HG03175 (cell line): Measurements from ENCODE around the gene RNF157.
"Not testable (repeated sequence)": the region's sequence is repeated elsewhere in the genome, so short reads cannot be mapped to it uniquely, and the experiment has no call there.

Experiments used
- ATAC-seq: cut with Tn5 transposase; IDR thresholded peaks from one replicate; pipeline ENCODE4 v1.9.1; 2021; ENCODE audit warnings: mild to moderate bottlenecking, moderate library complexity; ENCODE audit not compliant: unreplicated experiment

Gene RNF157

DNA sequence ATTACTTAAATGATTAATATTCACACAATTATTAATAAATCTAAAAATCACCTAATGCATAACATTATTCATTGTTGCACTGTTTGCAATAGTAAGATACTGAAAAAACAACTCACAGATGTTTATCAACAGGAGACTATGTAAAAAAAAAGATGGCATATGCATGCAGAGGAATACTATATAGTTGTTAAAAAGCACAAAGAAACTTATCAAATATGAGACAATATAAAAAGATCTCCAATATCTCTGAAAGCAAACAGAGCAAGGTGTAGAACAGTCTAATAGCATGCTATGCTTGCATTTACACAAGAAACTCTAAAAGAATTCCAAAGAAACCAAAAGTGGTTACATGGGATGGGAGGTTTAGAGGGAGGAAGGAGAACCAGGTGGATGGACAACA, 3.7 kb downstream of the RNF157 start:
- no peak for ATAC-seq

DNA sequence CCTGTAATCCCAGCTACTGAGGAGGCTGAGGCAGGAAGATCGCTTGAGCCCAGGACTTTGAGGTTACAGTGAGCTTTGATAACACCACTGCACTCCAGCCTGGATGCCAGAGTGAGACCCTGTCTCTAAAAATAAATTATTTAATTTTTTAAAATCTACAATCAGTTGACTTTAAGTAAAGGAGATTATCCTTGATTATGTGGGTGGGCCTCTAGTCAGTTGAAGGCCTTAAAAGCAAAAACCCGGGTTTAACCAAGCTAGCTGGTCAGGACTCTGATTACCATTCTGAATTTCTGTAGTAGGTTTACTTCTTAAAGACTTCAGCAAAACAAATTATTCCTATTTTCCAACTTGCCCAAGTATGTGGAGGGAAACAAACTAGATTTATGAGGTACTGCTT, 4.4 kb downstream of the RNF157 start:
- no peak for ATAC-seq

GRCh38 chr17:76234354-76234679, 6.0 kb downstream of the RNF157 start:
- no peak for ATAC-seq

- no peak for ATAC-seq
Observed at GRCh38 chr17:76233588-76234353, 6.5 kb downstream of the RNF157 start.

DNA sequence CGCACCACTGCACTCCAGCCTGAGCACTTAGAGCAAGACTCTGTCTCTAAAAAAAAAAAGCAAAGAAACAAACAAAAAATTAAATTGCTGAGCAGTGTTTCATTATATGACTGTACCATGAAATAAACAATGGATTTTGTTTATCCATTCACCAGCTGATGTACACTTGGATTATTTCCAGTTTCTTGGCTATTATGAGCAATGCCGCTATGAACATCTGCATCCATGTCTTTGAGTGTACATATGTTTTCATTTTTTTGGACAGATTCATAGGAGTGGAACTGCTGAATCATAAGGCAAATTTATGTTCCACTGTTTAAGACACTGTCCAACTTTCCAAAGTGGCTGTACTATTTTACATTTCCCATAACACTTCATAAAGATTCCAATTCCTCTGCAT, 8.0 kb downstream of the RNF157 start:
- no peak for ATAC-seq

- ATAC-seq, result not testable (repeated sequence)
Observed at GRCh38 chr17:76226749-76227148, 13.5 kb downstream of the RNF157 start.

DNA sequence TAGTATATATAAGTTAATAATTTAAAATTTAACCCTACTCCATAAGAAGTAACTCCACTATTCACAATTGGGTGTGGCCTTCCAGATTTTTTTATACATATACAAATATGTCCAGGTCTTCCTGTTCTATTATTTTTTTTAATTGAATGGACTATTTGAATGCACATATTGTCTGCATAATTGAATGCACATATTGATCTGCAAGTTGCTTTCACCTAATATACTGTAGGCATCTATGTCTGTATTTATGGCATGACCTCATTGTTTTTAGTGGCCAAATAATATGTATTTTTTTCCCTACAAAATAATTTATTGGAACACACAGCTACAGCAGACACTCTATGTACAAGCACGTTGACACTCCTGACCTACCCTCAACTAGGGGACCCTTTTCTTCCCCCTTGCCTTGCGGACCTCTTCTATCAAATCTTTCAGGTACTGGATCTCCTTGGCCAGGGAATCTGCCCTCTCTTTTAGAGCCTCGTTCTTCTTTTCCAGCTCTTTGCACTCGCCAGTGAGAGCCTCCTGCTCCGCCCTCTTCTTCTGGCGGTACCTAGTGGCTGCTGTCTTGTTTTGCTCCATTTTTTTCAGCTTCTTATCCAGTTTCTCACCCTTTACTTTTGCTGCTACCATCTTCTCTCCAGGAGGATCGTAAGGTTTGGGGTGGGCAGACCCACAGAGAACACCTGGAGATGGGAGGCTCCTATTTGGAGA, 14.8 kb downstream of the RNF157 start:
- not testable (repeated sequence) for ATAC-seq

GRCh38 chr17:76223802-76224201, 16.5 kb downstream of the RNF157 start:
- no peak for ATAC-seq

GRCh38 chr17:76219670-76220383, 20.5 kb downstream of the RNF157 start:
- no peak for ATAC-seq

- no peak for ATAC-seq
Observed at GRCh38 chr17:76217081-76217480, 23.2 kb downstream of the RNF157 start.

DNA sequence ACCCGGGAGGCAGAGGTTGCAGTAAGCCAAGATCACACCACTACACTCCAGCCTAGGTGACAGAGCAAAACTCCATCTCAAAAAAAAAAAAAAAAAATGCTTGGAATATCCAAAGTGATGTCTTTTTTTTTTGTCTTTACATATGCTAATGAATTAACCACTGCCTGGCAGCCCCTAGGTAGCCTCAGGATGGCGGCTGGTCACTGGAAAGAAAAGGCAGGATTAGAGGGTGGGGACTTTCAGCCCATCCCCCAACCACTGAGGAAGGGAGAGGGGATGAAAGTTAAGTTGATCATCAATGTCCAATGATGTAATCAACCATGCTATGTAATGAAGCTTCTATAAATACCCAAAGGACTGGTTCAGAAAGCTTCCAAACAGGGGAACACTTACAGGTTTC, 26.8 kb downstream of the RNF157 start:
- ATAC-seq, result no peak

- ATAC-seq, result no peak
Observed at GRCh38 chr17:76208120-76208519, 32.2 kb downstream of the RNF157 start.

DNA sequence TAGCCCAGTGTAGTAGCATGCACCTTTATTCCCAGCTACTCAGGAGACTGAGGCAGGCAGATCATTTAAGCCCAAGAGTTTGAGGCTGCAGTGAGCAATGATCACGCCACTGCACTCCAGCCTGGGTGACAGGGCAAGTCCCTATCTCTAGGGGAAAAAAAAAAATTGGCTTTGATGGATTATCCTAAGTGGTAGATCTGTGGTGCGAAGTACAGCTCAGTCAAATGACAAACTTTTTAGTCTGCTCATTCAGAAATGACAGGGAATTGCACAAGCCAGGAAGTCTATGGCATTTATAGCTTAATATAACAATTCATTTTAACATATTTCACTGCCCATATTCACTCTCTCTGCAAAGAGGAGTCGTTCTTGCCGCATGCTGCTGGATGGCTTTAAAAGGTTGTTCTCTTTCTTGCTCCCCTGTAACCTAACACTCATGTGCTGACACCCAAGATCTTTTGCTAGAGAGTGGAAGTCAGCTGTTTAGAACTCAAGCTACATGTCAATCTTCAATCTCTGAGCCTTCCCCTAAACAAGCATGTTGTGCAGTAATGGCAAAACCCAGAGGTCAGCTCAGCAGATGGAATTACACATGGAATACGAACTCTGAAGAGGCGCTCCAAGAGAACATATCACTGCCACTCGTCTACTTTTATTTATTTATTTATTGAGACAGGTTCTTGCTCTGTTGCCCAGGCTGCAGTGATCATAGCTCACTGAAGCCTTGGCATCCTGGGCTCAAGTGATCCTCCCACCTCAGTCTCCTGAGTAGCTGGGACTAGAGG, 32.8 kb downstream of the RNF157 start:
- no peak for ATAC-seq

- not testable (repeated sequence) for ATAC-seq
Observed at GRCh38 chr17:76205542-76206144, 34.6 kb downstream of the RNF157 start.

DNA sequence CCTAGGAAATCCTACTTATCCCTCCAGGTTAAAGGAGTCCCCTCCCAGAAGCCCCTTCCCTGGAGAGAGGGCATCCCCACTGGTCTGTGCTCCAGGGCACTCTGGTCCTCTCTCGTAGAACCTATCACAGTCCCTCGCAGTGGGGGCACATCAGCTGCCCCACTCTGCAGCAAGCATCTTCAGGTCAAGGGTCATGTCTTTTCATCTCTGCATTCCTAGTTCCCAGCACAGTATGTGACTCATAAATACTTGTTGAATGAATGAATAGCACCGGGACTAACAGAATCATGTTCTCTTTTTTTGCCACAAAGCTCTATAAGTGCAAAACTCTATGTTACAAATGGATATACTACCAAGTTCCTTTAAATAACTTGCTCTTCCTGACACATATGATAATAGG, 36.0 kb downstream of the RNF157 start:
- no peak for ATAC-seq

- no peak for ATAC-seq
Observed at GRCh38 chr17:76200354-76200753, 39.9 kb downstream of the RNF157 start.

DNA sequence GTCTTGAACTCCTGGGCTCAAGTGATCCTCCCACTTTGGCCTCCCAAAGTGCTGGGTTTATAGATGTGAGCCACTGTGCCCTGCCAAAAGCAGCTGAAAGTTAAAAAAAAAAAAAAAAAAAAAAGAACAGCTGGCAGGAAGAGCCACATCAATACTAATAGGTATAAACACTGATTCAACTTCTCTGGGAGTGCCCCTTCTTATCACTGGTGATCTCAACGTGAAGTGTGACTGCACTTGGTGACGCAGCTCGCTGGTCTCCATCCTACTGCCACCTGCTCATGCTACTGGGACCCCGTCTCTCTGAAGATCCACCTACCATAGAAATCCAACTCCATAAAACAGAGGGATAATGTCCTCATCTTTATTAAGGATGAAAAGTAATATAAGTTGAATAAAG, 40.8 kb downstream of the RNF157 start:
- ATAC-seq, result no peak

DNA sequence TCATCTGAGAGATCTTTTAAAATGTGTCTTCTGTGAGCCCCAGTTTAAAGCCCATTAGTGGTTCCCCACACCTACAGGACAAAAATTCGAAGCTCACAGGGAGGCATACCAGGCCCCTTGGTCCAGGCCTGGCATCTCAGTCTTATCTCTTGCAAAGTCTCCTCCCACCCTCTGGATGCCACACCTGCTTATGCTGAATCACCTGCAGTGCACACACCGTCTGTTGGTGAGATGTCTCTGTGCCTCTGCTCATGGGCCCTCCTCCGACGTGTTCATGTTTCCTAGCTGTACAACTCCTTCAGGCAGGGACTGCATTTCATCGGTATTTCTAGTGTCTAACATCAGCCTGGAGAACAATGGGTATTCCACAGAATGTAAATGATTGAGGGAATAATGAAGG, 41.6 kb downstream of the RNF157 start:
- no peak for ATAC-seq

DNA sequence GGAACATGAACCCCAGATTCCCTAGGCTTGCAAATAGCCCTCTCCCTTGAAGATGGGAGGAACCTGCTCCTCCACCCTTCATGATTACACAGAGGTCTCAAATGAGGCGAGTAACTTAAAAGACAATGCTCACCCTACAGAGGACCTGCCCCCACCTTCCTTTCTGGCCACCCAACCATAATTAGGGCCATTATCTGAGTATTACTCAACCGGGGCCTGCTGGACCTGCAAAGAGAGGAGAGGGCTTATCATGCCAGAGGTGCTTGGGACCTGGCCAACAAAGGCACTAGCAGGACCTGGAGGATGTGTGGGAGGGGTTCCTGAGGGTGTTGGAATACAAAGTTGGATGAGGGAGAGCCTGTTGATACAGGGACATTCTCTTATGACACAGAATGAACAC, 42.4 kb downstream of the RNF157 start:
- no peak for ATAC-seq

- no peak for ATAC-seq
Observed at GRCh38 chr17:76196675-76197074, 43.6 kb downstream of the RNF157 start.
